A549 (cell line): ENCODE measurements around the gene SLC6A5. TPM values are rescaled to one million over a fixed set of nuclear protein-coding genes. Genes with fewer than 3 reads are reported as not detected.
A peak's percentile ranks its signal among the peaks of the same experiment; 100 is the strongest.

ENCODE experiments used
- ATAC-seq, 2 experiments: fragments of 200-7000 bp in 1 of 2; fragments of >200 bp in 1 of 2; cut with Nextera tagmentation in 1 of 2; cut with Tn5 transposase in 1 of 2; 3 replicates each; pipeline versions ENCODE4 v1.8.0 to v1.9.1; 2018 to 2020; ENCODE audit warnings: mild to moderate bottlenecking in 1 of 2, moderate library complexity in 1 of 2
- CTCF ChIA-PET: fragments of 300-600 bp; sonication (Branson Sonifier 250); formaldehyde crosslinking; extraction: SDS; loops from one replicate; lab custom pipeline; 2021; ENCODE audit warnings: antibody characterized with exemption, inconsistent platforms; lab: Yijun Ruan, JAX
- POLR2A ChIA-PET: fragments of 350-600 bp; formaldehyde crosslinking; extraction: SDS; loops from one replicate; lab custom pipeline; 2021; ENCODE audit warnings: antibody characterized with exemption, inconsistent platforms; lab: Yijun Ruan, JAX
- DNase-seq, 2 experiments: peaks; one replicate each; pipeline versions ENCODE4 v3.0.0 to v3.0.0-alpha.2; 2011 to 2016; ENCODE audit warnings: low read depth in 1 of 2, low spot score in 1 of 2
- FAIRE-seq: peaks from 2 replicates; lab custom pipeline; 2011; peaks lifted over from hg19 to GRCh38; lab: Jason Lieb, UNC
- H3K27ac ChIP-seq, 2 experiments: fragments of >200 bp; sonication (Bioruptor Twin); formaldehyde crosslinking; 3 replicates each; pipeline ENCODE4 v1.5.1; 2016 to 2017
- H3K4me1 ChIP-seq: fragments of >200 bp; sonication (Bioruptor Twin); formaldehyde crosslinking; 3 replicates; pipeline ENCODE4 v1.6.1; 2016
- H3K4me2 ChIP-seq: fragments of >200 bp; sonication (Bioruptor Twin); formaldehyde crosslinking; 3 replicates; pipeline ENCODE4 v1.6.1; 2016
- H3K4me3 ChIP-seq: fragments of >200 bp; sonication (Bioruptor Twin); formaldehyde crosslinking; 3 replicates; pipeline ENCODE4 v1.5.1; 2016
- H3K9me3 ChIP-seq: fragments of >200 bp; sonication (Bioruptor Twin); formaldehyde crosslinking; 3 replicates; pipeline ENCODE4 v1.6.1; 2016
- CBX8 ChIP-seq: fragments of 200-600 bp; sonication (generic); IDR thresholded peaks from 2 replicates; pipeline ENCODE4 v1.6.1; 2016
- CHD4 ChIP-seq: fragments of 200-600 bp; sonication (generic); IDR thresholded peaks from 2 replicates; pipeline ENCODE4 v1.6.1; 2016; ENCODE audit warnings: antibody characterized with exemption, mild to moderate bottlenecking, borderline replicate concordance
- EHMT2 ChIP-seq: fragments of 200-600 bp; sonication (generic); IDR thresholded peaks from 2 replicates; pipeline ENCODE4 v1.6.1; 2016; ENCODE audit warnings: antibody characterized with exemption, low read depth, mild to moderate bottlenecking, moderate library complexity
- ELK1 ChIP-seq: fragments of 150-350 bp; IDR thresholded peaks from 2 replicates; pipeline ENCODE4 v1.6.1; 2014; ENCODE audit warnings: low read depth, mild to moderate bottlenecking, low read length
- ESRRA ChIP-seq: fragments of 150-350 bp; IDR thresholded peaks from 2 replicates; pipeline ENCODE4 v1.6.1; 2014; ENCODE audit warnings: mild to moderate bottlenecking, low read length, borderline replicate concordance
- FOXS1 ChIP-seq: fragments of 250-450 bp; sonication (Bioruptor Pico); IDR thresholded peaks from 2 replicates; pipeline ENCODE4 v1.5.0; 2020; ENCODE audit warnings: mild to moderate bottlenecking, moderate library complexity
- HOXB13 ChIP-seq: fragments of 250-450 bp; sonication (Bioruptor Pico); IDR thresholded peaks from 2 replicates; pipeline ENCODE4 v1.5.0; 2020; ENCODE audit warnings: low read depth, mild to moderate bottlenecking, moderate library complexity
- JUN ChIP-seq, 2 experiments: fragments of >200 bp; sonication (Bioruptor Twin); formaldehyde crosslinking; IDR thresholded peaks; 2 replicates in 1 of 2; 3 replicates in 1 of 2; pipeline ENCODE4 v1.6.1; 2016 to 2017
- JUNB ChIP-seq: fragments of >200 bp; sonication (Bioruptor Twin); formaldehyde crosslinking; IDR thresholded peaks from 2 replicates; pipeline ENCODE4 v1.6.1; 2016
- KDM5A ChIP-seq: fragments of 200-600 bp; sonication (generic); IDR thresholded peaks from 2 replicates; pipeline ENCODE4 v1.6.1; 2016; ENCODE audit warnings: antibody characterized with exemption, mild to moderate bottlenecking
- MAX ChIP-seq: IDR thresholded peaks from 2 replicates; pipeline ENCODE4 v1.6.1; 2012
- MAZ ChIP-seq: fragments of 150-350 bp; IDR thresholded peaks from 2 replicates; pipeline ENCODE4 v1.6.1; 2014; ENCODE audit warnings: antibody characterized with exemption, low read depth, low read length, borderline replicate concordance
- MYC ChIP-seq: IDR thresholded peaks from 2 replicates; pipeline ENCODE4 v1.6.1; 2012; ENCODE audit warnings: mild to moderate bottlenecking, inconsistent platforms, low read length, improper control_type of control experiment, borderline replicate concordance
- NPAS2 ChIP-seq: fragments of 250-450 bp; sonication (Bioruptor Pico); IDR thresholded peaks from 2 replicates; pipeline ENCODE4 v1.8.0; 2022; ENCODE audit warnings: mild to moderate bottlenecking, moderate library complexity, borderline replicate concordance
- NR3C1 ChIP-seq: fragments of >200 bp; sonication (Bioruptor Twin); formaldehyde crosslinking; IDR thresholded peaks from 3 replicates; pipeline ENCODE4 v1.6.1; 2017
- SMC3 ChIP-seq: fragments of >200 bp; sonication (Bioruptor Twin); formaldehyde crosslinking; IDR thresholded peaks from 3 replicates; pipeline ENCODE4 v1.6.1; 2018; ENCODE audit warnings: inconsistent platforms
- TP53 ChIP-seq: fragments of 250-450 bp; sonication (Bioruptor Pico); IDR thresholded peaks from 2 replicates; pipeline ENCODE4 v1.5.0; 2021; ENCODE audit warnings: mild to moderate bottlenecking, moderate library complexity
- ZSCAN20 ChIP-seq: fragments of 250-450 bp; sonication (Bioruptor Pico); IDR thresholded peaks from 2 replicates; pipeline ENCODE4 v1.8.0; 2022; ENCODE audit warnings: mild to moderate bottlenecking, moderate library complexity
- WGBS: methylation state at CpG from one replicate; pipeline ENCODE4 v1.1.6; 2017; ENCODE audit errors: missing lambda C conversion rate; 5-methylcytosine and 5-hydroxymethylcytosine counted together
- polyA minus RNA-seq: library from RNA; depleted of rRNA, polyadenylated mRNA; stranded (reverse); fragments of >200 nt; gene quantifications from 2 replicates; pipeline ENCODE4 v1.2.3, GENCODE V29; 2011; rRNA and poly(A)+ RNA removed
- polyA plus RNA-seq, 4 experiments: library from polyadenylated mRNA; depleted of rRNA in 3 of 4; stranded (reverse); fragments of >200 nt; fragmentation: RNase III in 1 of 4; extraction: RNeasy Plus Mini Kit Qiagen cat#74134 plus additional on column Dnase treatment in 1 of 4; gene quantifications; 2 replicates in 3 of 4; 3 replicates in 1 of 4; pipeline ENCODE4 v1.2.3, GENCODE V29; 2011 to 2017
- TF ChIP-seq, protein P1 (sequence below): fragments of 200-600 bp; sonication (generic); IDR thresholded peaks from 2 replicates; pipeline ENCODE4 v1.6.1; 2016; ENCODE audit warnings: antibody characterized with exemption, mild to moderate bottlenecking, moderate library complexity
- TF ChIP-seq, protein P2 (sequence below): fragments of 450-650 bp; IDR thresholded peaks from 2 replicates; pipeline ENCODE4 v1.6.1; 2014; ENCODE audit warnings: antibody characterized with exemption
- TF ChIP-seq, protein P3 (sequence below): fragments of >200 bp; sonication (Bioruptor Twin); formaldehyde crosslinking; IDR thresholded peaks from 3 replicates; pipeline ENCODE4 v1.6.1; 2016
- TF ChIP-seq, protein P4 (sequence below): IDR thresholded peaks from 2 replicates; pipeline ENCODE4 v1.6.1; 2012; ENCODE audit warnings: low read depth, borderline replicate concordance

SLC6A5 gene
- polyA plus RNA-seq (2011; rRNA removed) (not detected in 2 replicates), polyA plus RNA-seq (2017; fragmentation: RNase III; extraction: RNeasy Plus Mini Kit Qiagen cat#74134 plus additional on column Dnase treatment) (not detected in 3 replicates), polyA minus RNA-seq (not detected in 2 replicates)
- polyA plus RNA-seq (2012; cell fraction: cytosol; rRNA removed) = not detected in 2 replicates
- not detected in 2 replicates for polyA plus RNA-seq (2012; cell fraction: nucleus; rRNA removed)

DNA sequence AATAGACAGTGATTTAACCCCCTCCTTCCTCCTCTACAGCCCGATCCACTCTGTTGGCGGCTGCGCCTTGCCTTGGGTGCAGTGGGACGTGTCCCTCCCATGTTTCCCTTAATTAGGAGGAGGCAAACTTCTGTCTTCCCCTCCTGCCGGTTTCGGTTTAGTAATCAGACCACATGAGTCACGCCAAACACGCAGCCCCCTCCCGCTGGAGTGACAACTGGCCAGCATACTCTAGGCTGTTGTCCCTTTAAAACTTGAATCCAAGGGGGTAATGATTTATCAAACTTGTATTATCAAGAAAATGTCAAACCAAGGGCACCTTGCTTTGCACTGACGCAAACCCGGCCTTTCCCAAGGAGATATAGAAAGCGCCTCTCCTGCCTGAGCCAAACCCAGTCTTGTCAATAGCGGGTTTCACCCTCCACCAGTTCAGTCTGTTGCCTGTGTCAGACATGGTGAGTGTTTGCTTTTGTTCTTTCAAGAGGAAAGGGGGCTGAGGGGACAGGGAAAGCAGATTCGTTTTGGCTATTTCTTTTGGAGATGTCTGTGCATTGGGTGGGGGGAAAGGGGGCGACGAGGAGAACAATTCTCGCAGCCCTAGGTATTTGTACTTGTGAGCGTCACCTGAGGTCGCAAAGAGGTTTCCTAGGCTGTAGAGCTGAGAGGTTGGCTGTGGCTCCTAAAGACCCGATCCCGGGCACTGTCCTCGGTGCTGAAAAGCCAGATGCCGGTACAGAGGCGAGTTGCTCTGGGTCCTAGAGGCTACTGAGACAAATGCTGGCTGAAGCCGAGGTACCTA, at the start of gene SLC6A5:
SLC6A5 (plus strand) TSS at position 388 of the 799 bp plus-strand sequence; CDS start at position 453, 65 bp downstream.
- Histone ChIP-seq H3K4me3 (no peak within 1 kb of the TSS), H3K9me3 (0 out of 3 replicates have a peak, but pooled peaks cover 4% of the 10 kb centered on the region), H3K27ac (no peak within 1 kb of the TSS)
- FAIRE-seq (no peak), ATAC-seq (peak; percentile 70 to 73; a peak in 5 of 6 replicates)
- TF ChIP-seq EHMT2 (peak; percentile 91), CBX8 (peak; percentile 81; the same call in 1 of the 2 replicates), KDM5A (no peak), MYC (no peak)
- TF ChIP-seq, protein P1, sequence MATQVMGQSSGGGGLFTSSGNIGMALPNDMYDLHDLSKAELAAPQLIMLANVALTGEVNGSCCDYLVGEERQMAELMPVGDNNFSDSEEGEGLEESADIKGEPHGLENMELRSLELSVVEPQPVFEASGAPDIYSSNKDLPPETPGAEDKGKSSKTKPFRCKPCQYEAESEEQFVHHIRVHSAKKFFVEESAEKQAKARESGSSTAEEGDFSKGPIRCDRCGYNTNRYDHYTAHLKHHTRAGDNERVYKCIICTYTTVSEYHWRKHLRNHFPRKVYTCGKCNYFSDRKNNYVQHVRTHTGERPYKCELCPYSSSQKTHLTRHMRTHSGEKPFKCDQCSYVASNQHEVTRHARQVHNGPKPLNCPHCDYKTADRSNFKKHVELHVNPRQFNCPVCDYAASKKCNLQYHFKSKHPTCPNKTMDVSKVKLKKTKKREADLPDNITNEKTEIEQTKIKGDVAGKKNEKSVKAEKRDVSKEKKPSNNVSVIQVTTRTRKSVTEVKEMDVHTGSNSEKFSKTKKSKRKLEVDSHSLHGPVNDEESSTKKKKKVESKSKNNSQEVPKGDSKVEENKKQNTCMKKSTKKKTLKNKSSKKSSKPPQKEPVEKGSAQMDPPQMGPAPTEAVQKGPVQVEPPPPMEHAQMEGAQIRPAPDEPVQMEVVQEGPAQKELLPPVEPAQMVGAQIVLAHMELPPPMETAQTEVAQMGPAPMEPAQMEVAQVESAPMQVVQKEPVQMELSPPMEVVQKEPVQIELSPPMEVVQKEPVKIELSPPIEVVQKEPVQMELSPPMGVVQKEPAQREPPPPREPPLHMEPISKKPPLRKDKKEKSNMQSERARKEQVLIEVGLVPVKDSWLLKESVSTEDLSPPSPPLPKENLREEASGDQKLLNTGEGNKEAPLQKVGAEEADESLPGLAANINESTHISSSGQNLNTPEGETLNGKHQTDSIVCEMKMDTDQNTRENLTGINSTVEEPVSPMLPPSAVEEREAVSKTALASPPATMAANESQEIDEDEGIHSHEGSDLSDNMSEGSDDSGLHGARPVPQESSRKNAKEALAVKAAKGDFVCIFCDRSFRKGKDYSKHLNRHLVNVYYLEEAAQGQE = peak; percentile 96
- TF ChIP-seq, protein P2, sequence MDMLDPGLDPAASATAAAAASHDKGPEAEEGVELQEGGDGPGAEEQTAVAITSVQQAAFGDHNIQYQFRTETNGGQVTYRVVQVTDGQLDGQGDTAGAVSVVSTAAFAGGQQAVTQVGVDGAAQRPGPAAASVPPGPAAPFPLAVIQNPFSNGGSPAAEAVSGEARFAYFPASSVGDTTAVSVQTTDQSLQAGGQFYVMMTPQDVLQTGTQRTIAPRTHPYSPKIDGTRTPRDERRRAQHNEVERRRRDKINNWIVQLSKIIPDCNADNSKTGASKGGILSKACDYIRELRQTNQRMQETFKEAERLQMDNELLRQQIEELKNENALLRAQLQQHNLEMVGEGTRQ = no peak
- TF ChIP-seq, all 56 proteins: peak for 3
- WGBS = 10% methylated on average over 25 of the region's 25 CpGs
- peak; percentile 24 to 36 for DNase-seq
- no peaks in the 10 kb centered on the region for H3K4me1 ChIP-seq
- POLR2A ChIA-PET = no interaction called here
- CTCF ChIA-PET = interaction anchor here (0.9 to 1.5 kb wide), 4 partner anchors 9 to 11 kb away, joined by 3 to 9 read pairs (median 4); no protein-coding TSS in a partner anchor
- 0 out of 3 replicates have a peak within 1 kb of the TSS, but pooled peaks have one; percentile 39 for H3K4me2 ChIP-seq

- no peak for TF ChIP-seq ESRRA
- no peak for TF ChIP-seq ZSCAN20
- no peak for TF ChIP-seq FOXS1 (CRISPR knock-in tag)
- no peak for TF ChIP-seq NPAS2 (CRISPR knock-in tag)
- TF ChIP-seq SMC3 = no peak
- TF ChIP-seq JUN (IDR thresholded peaks at IDR 0.05) = no peak
- TF ChIP-seq, protein P2 = no peak
- TF ChIP-seq, protein P3, sequence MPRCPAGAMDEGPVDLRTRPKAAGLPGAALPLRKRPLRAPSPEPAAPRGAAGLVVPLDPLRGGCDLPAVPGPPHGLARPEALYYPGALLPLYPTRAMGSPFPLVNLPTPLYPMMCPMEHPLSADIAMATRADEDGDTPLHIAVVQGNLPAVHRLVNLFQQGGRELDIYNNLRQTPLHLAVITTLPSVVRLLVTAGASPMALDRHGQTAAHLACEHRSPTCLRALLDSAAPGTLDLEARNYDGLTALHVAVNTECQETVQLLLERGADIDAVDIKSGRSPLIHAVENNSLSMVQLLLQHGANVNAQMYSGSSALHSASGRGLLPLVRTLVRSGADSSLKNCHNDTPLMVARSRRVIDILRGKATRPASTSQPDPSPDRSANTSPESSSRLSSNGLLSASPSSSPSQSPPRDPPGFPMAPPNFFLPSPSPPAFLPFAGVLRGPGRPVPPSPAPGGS = no peak
- no peak for TF ChIP-seq HOXB13 (CRISPR knock-in tag)
- TF ChIP-seq CHD4 = no peak
- no peak for TF ChIP-seq MAZ
- TF ChIP-seq ELK1 = no peak
- no peak for TF ChIP-seq NR3C1
- TF ChIP-seq MAX = no peak
- no peak for TF ChIP-seq EHMT2
- no peak for TF ChIP-seq JUNB
- TF ChIP-seq, protein P4, sequence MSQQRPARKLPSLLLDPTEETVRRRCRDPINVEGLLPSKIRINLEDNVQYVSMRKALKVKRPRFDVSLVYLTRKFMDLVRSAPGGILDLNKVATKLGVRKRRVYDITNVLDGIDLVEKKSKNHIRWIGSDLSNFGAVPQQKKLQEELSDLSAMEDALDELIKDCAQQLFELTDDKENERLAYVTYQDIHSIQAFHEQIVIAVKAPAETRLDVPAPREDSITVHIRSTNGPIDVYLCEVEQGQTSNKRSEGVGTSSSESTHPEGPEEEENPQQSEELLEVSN = no peak
- no peak for TF ChIP-seq TP53
- TF ChIP-seq, all 56 proteins: peak for 0
- Histone ChIP-seq H3K4me1 (no peaks in the 10 kb centered on the region), H3K4me2 (no peak overlapping the region), H3K27ac (no peak overlapping the region), H3K4me3 (no peak overlapping the region), H3K9me3 (peaks cover 6% of the 10 kb centered on the region; the same call in 2 of the 3 replicates)
- ChIA-PET POLR2A (no interaction called here), CTCF (interaction anchor here (0.9 kb wide), 1 partner anchor 10 kb away, joined by 3 read pairs; no protein-coding TSS in a partner anchor)
- ATAC-seq = no peak
- no peak for DNase-seq
- no peak for FAIRE-seq
- WGBS = 30% methylated on average over 2 of the region's 2 CpGs
Measured at GRCh38 chr11:20551096-20551495, 48.3 kb upstream of the SLC6A5 start.
